Neural cell (in vitro differentiated cells): ENCODE measurements around the gene HERC2. TPM values are rescaled to one million over a fixed set of nuclear protein-coding genes. Genes with fewer than 3 reads are reported as not detected.

Source experiments
- H2AFZ ChIP-seq: fragments of 200-600, 300-800 bp; sonication (generic), shearing (Covaris generic); 2 replicates; pipeline ENCODE4 v1.6.0; 2014; ENCODE audit warnings: low read depth, mild to moderate bottlenecking, antibody characterized with exemption, low read length, moderate library complexity
- H3F3A ChIP-seq: fragments of 200-600 bp; shearing (Covaris generic); 2 replicates; pipeline ENCODE4 v1.6.1; 2016; ENCODE audit warnings: mild to moderate bottlenecking, moderate library complexity, mixed read lengths, antibody characterized with exemption, low read length; ENCODE audit not compliant: insufficient read depth, poor library complexity, severe bottlenecking
- H3K27ac ChIP-seq: fragments of 200-600, 300-800 bp; sonication (generic), shearing (Covaris generic); 2 replicates; pipeline ENCODE4 v1.5.1; 2014; ENCODE audit warnings: mild to moderate bottlenecking, low read length, moderate library complexity
- H3K27me3 ChIP-seq: fragments of 300-800, 200-600 bp; sonication (generic), shearing (Covaris generic); 2 replicates; pipeline ENCODE4 v1.6.0; 2014; ENCODE audit warnings: mild to moderate bottlenecking, low read depth, low read length, moderate library complexity; ENCODE audit not compliant: insufficient read depth
- H3K36me3 ChIP-seq: fragments of 300-800, 200-600 bp; sonication (generic), shearing (Covaris generic); 2 replicates; pipeline ENCODE4 v1.5.1; 2014; ENCODE audit warnings: mild to moderate bottlenecking, antibody characterized with exemption, low read length, moderate library complexity; ENCODE audit not compliant: insufficient read depth
- H3K4me2 ChIP-seq: fragments of 300-800, 200-600 bp; sonication (generic), shearing (Covaris generic); 2 replicates; pipeline ENCODE4 v1.6.0; 2014; ENCODE audit warnings: mild to moderate bottlenecking, low read length
- H3K4me3 ChIP-seq: fragments of 300-800, 200-600 bp; sonication (generic), shearing (Covaris generic); 2 replicates; pipeline ENCODE4 v1.5.1; 2014; ENCODE audit warnings: mild to moderate bottlenecking, low read length, moderate library complexity
- H3K79me2 ChIP-seq: fragments of 200-600 bp; shearing (Covaris generic); replicated peaks from 2 replicates; pipeline ENCODE4 v1.6.0; 2014; ENCODE audit warnings: mild to moderate bottlenecking, low read length, moderate library complexity; ENCODE audit not compliant: insufficient read depth
- H3K9ac ChIP-seq: fragments of 300-800, 200-600 bp; sonication (generic), shearing (Covaris generic); 2 replicates; pipeline ENCODE4 v1.6.1; 2016; ENCODE audit warnings: mild to moderate bottlenecking, low read length, mixed read lengths
- H3K9me2 ChIP-seq: fragments of 200-600 bp; shearing (Covaris generic); 2 replicates; pipeline ENCODE4 v1.6.1; 2016; ENCODE audit warnings: mild to moderate bottlenecking, low read length, mixed read lengths; ENCODE audit not compliant: insufficient read depth
- H3K9me3 ChIP-seq: fragments of 200-600, 300-800 bp; sonication (generic), shearing (Covaris generic); 2 replicates; pipeline ENCODE4 v1.6.1; 2016; ENCODE audit warnings: mild to moderate bottlenecking, mixed run types, low read length, moderate library complexity, mixed read lengths
- H4K20me1 ChIP-seq: fragments of 200-600 bp; shearing (Covaris generic); 2 replicates; pipeline ENCODE4 v1.6.1; 2016; ENCODE audit warnings: mild to moderate bottlenecking, mixed run types; ENCODE audit not compliant: insufficient read depth
- EP300 ChIP-seq: fragments of 450-650 bp; conservative IDR thresholded peaks from 2 replicates; pipeline ENCODE4 v1.6.1; 2014; ENCODE audit warnings: antibody characterized with exemption, mild to moderate bottlenecking, moderate library complexity; ENCODE audit not compliant: poor library complexity, severe bottlenecking
- EZH2 ChIP-seq: fragments of 200-600, 300-800 bp; shearing (Covaris generic), sonication (generic); IDR thresholded peaks from 2 replicates; pipeline ENCODE4 v1.6.1; 2014; ENCODE audit warnings: antibody characterized with exemption, low read length, borderline replicate concordance, mild to moderate bottlenecking; ENCODE audit not compliant: insufficient read depth, poor library complexity, severe bottlenecking
- MXI1 ChIP-seq: fragments of 450-650 bp; conservative IDR thresholded peaks from 2 replicates; pipeline ENCODE4 v1.6.1; 2014; ENCODE audit warnings: antibody characterized with exemption, mild to moderate bottlenecking; ENCODE audit not compliant: poor library complexity, severe bottlenecking
- POLR2AphosphoS5 ChIP-seq: IDR thresholded peaks from 2 replicates; pipeline ENCODE4 v1.6.1; 2012
- RAD21 ChIP-seq: fragments of 450-650 bp; conservative IDR thresholded peaks from 2 replicates; pipeline ENCODE4 v1.6.1; 2014; ENCODE audit warnings: antibody characterized with exemption, mild to moderate bottlenecking, moderate library complexity
- SMC3 ChIP-seq: fragments of 450-650 bp; conservative IDR thresholded peaks from 2 replicates; pipeline ENCODE4 v1.6.1; 2014; ENCODE audit warnings: antibody characterized with exemption, mild to moderate bottlenecking, moderate library complexity; ENCODE audit not compliant: poor library complexity
- TAF1 ChIP-seq: IDR thresholded peaks from 2 replicates; pipeline ENCODE4 v1.6.1; 2012; ENCODE audit warnings: low read depth
- polyA plus RNA-seq: library from polyadenylated mRNA; depleted of rRNA; stranded (reverse); fragments of >200 nt; gene quantifications from 2 replicates; pipeline ENCODE4 v1.2.3, GENCODE V29; 2014
- TF ChIP-seq, protein P1 (sequence below): IDR thresholded peaks from 2 replicates; pipeline ENCODE4 v1.6.1; 2012; ENCODE audit warnings: borderline replicate concordance
- TF ChIP-seq, protein P2 (sequence below): fragments of 450-650 bp; IDR thresholded peaks from 2 replicates; pipeline ENCODE4 v1.5.1; 2014; ENCODE audit warnings: antibody characterized with exemption, mild to moderate bottlenecking, moderate library complexity; ENCODE audit not compliant: poor library complexity, severe bottlenecking

Gene HERC2
- polyA plus RNA-seq, 1 donor from 2014 or later: 47.3 TPM

DNA sequence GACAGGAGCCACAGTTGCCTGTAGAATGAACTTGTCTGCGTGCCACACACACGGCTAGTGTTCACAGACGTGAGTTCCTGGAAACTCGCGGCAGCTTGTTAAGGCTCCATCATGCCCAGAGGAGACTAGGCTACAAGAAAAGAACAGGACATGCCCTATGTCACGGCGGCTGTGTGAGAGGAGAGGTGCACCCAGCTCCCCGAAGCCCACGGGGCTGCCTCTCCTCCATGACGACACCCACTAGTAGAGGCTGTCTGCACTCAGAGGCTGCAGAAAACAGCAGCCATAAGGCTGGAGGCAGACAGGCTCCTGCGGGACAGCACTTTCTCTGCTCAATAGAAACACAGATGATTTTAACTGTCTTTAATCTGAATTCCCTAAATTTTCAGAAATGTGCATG, 203.9 kb downstream of the HERC2 start:
- TF ChIP-seq EP300 (no peak), SMC3 (no peak), TAF1 (no peak), RAD21 (no peak), POLR2AphosphoS5 (no peak)
- TF ChIP-seq, protein P1, sequence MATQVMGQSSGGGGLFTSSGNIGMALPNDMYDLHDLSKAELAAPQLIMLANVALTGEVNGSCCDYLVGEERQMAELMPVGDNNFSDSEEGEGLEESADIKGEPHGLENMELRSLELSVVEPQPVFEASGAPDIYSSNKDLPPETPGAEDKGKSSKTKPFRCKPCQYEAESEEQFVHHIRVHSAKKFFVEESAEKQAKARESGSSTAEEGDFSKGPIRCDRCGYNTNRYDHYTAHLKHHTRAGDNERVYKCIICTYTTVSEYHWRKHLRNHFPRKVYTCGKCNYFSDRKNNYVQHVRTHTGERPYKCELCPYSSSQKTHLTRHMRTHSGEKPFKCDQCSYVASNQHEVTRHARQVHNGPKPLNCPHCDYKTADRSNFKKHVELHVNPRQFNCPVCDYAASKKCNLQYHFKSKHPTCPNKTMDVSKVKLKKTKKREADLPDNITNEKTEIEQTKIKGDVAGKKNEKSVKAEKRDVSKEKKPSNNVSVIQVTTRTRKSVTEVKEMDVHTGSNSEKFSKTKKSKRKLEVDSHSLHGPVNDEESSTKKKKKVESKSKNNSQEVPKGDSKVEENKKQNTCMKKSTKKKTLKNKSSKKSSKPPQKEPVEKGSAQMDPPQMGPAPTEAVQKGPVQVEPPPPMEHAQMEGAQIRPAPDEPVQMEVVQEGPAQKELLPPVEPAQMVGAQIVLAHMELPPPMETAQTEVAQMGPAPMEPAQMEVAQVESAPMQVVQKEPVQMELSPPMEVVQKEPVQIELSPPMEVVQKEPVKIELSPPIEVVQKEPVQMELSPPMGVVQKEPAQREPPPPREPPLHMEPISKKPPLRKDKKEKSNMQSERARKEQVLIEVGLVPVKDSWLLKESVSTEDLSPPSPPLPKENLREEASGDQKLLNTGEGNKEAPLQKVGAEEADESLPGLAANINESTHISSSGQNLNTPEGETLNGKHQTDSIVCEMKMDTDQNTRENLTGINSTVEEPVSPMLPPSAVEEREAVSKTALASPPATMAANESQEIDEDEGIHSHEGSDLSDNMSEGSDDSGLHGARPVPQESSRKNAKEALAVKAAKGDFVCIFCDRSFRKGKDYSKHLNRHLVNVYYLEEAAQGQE: no peak
- no peak overlapping the region for H3K9ac ChIP-seq
- H4K20me1 ChIP-seq: no peaks in the 10 kb centered on the region
- H3K4me2 ChIP-seq: no peak overlapping the region
- peaks cover 6% of the 10 kb centered on the region for H3K36me3 ChIP-seq
- no peaks in the 10 kb centered on the region for H3K79me2 ChIP-seq
- H3K4me3 ChIP-seq: no peak overlapping the region
- H3F3A ChIP-seq: no peaks in the 10 kb centered on the region
- H3K9me2 ChIP-seq: no peaks in the 10 kb centered on the region
- no peak overlapping the region for H2AFZ ChIP-seq
- H3K27ac ChIP-seq: no peak overlapping the region
- H3K9me3 ChIP-seq: no peaks in the 10 kb centered on the region
- H3K27me3 ChIP-seq: no peaks in the 10 kb centered on the region

DNA sequence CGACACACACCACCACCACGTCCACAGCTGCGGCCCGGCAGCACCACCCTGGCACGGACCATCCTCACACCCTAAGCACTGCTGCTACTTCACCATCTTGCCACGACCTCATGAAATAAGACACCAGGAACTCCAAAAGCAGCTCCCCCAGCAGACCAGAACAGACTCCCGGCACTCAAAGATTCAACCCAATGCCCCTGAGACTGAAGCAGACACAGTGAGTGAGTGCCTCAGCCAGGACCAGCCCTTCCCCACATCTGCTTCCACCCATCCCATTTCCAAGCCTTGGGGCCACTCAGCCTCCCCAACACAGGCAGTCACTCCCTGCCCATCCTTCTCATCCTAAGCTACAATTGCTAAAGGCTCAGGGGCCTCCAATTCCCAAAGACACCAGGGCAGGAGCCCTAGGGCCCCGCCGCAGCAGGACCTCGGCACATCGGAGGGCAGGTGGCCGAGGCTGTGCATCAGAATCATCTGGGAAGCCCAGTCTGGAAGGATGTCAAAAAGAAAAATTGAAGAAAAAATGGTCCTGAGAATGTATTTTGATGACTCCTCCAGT, 204.5 kb downstream of the HERC2 start:
- no peak overlapping the region for H3K4me3 ChIP-seq
- TF ChIP-seq SMC3 (no peak), POLR2AphosphoS5 (no peak), TAF1 (no peak), MXI1 (no peak), RAD21 (no peak), EZH2 (no peak), EP300 (no peak)
- TF ChIP-seq, protein P2, sequence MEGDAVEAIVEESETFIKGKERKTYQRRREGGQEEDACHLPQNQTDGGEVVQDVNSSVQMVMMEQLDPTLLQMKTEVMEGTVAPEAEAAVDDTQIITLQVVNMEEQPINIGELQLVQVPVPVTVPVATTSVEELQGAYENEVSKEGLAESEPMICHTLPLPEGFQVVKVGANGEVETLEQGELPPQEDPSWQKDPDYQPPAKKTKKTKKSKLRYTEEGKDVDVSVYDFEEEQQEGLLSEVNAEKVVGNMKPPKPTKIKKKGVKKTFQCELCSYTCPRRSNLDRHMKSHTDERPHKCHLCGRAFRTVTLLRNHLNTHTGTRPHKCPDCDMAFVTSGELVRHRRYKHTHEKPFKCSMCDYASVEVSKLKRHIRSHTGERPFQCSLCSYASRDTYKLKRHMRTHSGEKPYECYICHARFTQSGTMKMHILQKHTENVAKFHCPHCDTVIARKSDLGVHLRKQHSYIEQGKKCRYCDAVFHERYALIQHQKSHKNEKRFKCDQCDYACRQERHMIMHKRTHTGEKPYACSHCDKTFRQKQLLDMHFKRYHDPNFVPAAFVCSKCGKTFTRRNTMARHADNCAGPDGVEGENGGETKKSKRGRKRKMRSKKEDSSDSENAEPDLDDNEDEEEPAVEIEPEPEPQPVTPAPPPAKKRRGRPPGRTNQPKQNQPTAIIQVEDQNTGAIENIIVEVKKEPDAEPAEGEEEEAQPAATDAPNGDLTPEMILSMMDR: no peak
- TF ChIP-seq, protein P1: no peak
- H3K36me3 ChIP-seq: peaks cover 6% of the 10 kb centered on the region
- no peaks in the 10 kb centered on the region for H3K79me2 ChIP-seq
- no peaks in the 10 kb centered on the region for H4K20me1 ChIP-seq
- H3K9me3 ChIP-seq: no peaks in the 10 kb centered on the region
- no peaks in the 10 kb centered on the region for H3F3A ChIP-seq
- H2AFZ ChIP-seq: no peak overlapping the region
- H3K9me2 ChIP-seq: no peaks in the 10 kb centered on the region
- H3K9ac ChIP-seq: no peak overlapping the region
- H3K4me2 ChIP-seq: no peak overlapping the region
- H3K27me3 ChIP-seq: no peaks in the 10 kb centered on the region
- no peak overlapping the region for H3K27ac ChIP-seq
